BE2C (cell line): ENCODE measurements around the gene FAM111B.
"Not testable (repeated sequence)": the region's sequence is repeated elsewhere in the genome, so short reads cannot be mapped to it uniquely, and the experiment has no call there.

Experiments
- DNase-seq: peaks from one replicate; pipeline ENCODE4 v3.0.0-alpha.2; 2020
- H3K27me3 ChIP-seq: fragments of 250-450 bp; sonication (Bioruptor Pico); 2 replicates; pipeline ENCODE4 v1.5.1; 2020; ENCODE audit warnings: mild to moderate bottlenecking
- H3K36me3 ChIP-seq: fragments of 250-450 bp; sonication (Bioruptor Pico); 2 replicates; pipeline ENCODE4 v1.5.1; 2020; ENCODE audit warnings: mild to moderate bottlenecking
- H3K4me1 ChIP-seq: fragments of 250-450 bp; sonication (Bioruptor Pico); 2 replicates; pipeline ENCODE4 v1.5.1; 2020
- H3K4me3 ChIP-seq: 2 replicates; pipeline ENCODE4 v1.5.1; 2011; ENCODE audit warnings: low read depth, low read length
- H3K9me3 ChIP-seq: fragments of 250-450 bp; sonication (Bioruptor Pico); 2 replicates; pipeline ENCODE4 v1.5.1; 2020
- TF ChIP-seq, protein P1 (sequence below): IDR thresholded peaks from 2 replicates; pipeline ENCODE4 v1.5.1; 2012; ENCODE audit warnings: mild to moderate bottlenecking, low read depth, low read length

FAM111B gene

GRCh38 chr11:59095972-59096575, 11.0 kb upstream of the FAM111B start:
- not testable (repeated sequence) for H3K27me3 ChIP-seq, H3K4me3 ChIP-seq, DNase-seq, H3K9me3 ChIP-seq, H3K4me1 ChIP-seq, H3K36me3 ChIP-seq

DNA sequence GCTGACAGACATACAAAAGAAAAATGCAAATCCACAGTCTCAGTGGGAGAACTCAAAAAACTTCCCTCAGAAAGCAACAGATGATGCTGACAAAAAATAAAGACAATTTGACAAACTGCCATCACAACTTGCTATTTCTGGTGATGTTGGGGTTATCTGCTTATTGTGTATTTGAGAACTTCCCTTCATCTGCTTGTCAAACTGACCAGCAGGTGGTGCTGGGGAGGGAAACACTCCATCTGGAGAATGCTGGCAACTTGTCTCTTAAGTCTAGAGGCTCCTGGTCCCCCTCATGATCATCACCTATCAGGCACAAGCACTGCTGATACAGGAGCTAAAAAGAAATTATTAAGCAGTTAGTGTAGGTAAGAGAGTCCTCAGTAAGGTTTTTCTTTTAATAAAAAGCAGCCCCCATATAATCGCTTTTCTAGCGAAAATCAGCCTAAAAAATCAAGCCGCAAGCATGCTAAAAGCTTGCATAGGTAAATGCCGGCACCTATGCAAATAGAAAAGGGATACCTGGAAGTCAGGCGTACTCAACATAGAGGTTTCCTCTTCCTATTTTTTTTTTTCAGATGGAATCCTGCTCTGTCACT, 9.8 kb upstream of the FAM111B start:
- Histone ChIP-seq H3K4me1 (no peaks in the 10 kb centered on the region), H3K9me3 (no peaks in the 10 kb centered on the region), H3K27me3 (no peaks in the 10 kb centered on the region), H3K4me3 (no peak overlapping the region), H3K36me3 (no peaks in the 10 kb centered on the region)
- DNase-seq = peak; percentile 50
- TF ChIP-seq, protein P1, sequence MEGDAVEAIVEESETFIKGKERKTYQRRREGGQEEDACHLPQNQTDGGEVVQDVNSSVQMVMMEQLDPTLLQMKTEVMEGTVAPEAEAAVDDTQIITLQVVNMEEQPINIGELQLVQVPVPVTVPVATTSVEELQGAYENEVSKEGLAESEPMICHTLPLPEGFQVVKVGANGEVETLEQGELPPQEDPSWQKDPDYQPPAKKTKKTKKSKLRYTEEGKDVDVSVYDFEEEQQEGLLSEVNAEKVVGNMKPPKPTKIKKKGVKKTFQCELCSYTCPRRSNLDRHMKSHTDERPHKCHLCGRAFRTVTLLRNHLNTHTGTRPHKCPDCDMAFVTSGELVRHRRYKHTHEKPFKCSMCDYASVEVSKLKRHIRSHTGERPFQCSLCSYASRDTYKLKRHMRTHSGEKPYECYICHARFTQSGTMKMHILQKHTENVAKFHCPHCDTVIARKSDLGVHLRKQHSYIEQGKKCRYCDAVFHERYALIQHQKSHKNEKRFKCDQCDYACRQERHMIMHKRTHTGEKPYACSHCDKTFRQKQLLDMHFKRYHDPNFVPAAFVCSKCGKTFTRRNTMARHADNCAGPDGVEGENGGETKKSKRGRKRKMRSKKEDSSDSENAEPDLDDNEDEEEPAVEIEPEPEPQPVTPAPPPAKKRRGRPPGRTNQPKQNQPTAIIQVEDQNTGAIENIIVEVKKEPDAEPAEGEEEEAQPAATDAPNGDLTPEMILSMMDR = peak; percentile 57

DNA sequence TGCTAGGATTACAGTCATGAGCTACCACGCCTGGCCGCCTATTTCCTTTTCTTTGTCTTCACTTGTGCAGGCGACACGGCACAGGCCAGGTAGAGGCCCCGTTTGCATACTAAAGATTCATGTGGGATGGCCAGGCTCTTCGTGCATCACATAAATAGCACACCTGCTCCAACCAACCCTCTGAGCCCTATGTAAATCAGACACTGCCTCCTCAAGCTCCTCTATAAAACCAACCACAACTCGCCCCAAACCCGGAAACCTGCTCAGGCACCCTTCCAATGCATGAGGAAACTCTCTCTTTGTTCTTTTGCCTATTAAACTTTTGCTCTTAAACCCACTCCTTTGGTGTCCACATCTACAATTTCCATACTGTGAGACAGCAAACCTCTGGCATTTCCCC, 9.1 kb upstream of the FAM111B start:
- not testable (repeated sequence) for DNase-seq, H3K9me3 ChIP-seq, H3K4me1 ChIP-seq, H3K4me3 ChIP-seq, H3K27me3 ChIP-seq, H3K36me3 ChIP-seq

GRCh38 chr11:59102259-59102765, 4.7 kb upstream of the FAM111B start:
- no peaks in the 10 kb centered on the region for H3K4me1 ChIP-seq
- H3K9me3 ChIP-seq = no peaks in the 10 kb centered on the region
- TF ChIP-seq, protein P1 = no peak
- H3K27me3 ChIP-seq = no peaks in the 10 kb centered on the region
- H3K4me3 ChIP-seq = no peak overlapping the region
- peak; percentile 4 for DNase-seq
- no peaks in the 10 kb centered on the region for H3K36me3 ChIP-seq

DNA sequence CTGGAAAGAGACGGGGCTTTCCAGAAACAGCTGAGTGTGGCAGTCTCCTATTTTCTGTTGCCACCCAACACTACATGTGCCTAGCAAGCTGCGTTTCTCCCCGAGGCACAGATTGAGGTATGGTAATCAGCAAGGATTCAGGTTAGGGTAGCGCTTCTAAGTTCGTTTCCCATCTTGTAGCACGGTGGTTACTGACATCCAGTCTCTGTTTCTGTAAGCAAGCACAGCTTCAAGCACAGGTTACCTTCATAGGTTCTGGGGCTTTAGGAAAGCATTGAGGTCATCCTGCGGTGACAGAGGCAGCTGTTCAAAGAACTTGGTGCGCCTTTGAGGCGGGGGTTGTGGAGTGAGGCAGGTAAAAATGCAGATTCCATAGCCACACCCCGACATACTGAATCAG, 684 bp downstream of the FAM111B start:
- not testable (repeated sequence) for H3K27me3 ChIP-seq, DNase-seq, H3K36me3 ChIP-seq, H3K4me1 ChIP-seq, H3K9me3 ChIP-seq
- H3K4me3 ChIP-seq = peak overlapping the region; percentile 61

DNA sequence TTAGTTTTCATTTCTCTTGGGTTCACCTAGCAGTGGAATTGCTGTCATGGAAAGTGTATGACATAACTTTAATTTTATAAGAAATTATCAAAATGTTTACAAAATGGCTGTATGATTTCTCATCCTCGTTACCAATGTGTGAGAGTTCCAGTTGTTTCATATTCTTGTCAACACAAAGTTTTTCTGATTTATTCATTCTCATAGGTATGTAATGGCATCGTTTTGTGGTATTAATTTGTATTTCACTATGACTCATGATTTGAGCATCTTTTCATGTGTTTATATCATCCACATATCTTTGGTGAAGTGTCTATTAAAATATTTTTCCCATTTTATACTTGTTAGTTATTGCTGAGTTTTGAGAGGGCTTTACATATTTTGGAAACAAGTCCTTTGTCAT, 5.5 kb downstream of the FAM111B start:
- Histone ChIP-seq H3K4me1 (no peaks in the 10 kb centered on the region), H3K4me3 (no peak overlapping the region), H3K9me3 (no peaks in the 10 kb centered on the region), H3K36me3 (no peaks in the 10 kb centered on the region), H3K27me3 (no peaks in the 10 kb centered on the region)
- TF ChIP-seq, protein P1 = no peak
- DNase-seq = no peak

GRCh38 chr11:59114344-59114743, 7.3 kb downstream of the FAM111B start:
- TF ChIP-seq, protein P1 = no peak

More at GRCh38 chr11:59114344-59114743, 7.3 kb downstream of the FAM111B start:
- Histone ChIP-seq H3K4me1 (no peaks in the 10 kb centered on the region), H3K27me3 (no peaks in the 10 kb centered on the region), H3K9me3 (no peaks in the 10 kb centered on the region), H3K36me3 (no peaks in the 10 kb centered on the region), H3K4me3 (no peak overlapping the region)
- DNase-seq = no peak
